ENCODE data around the gene FBXW5. TPM values are rescaled to one million over a fixed set of nuclear protein-coding genes. Genes with fewer than 3 reads are reported as not detected.

FBXW5 gene
- total and polyA plus RNA-seq, 2 donors (not counting 3 experiments of a cell fraction or from before 2014, with no cell fraction given), result 97.3 to 151 TPM

DNA sequence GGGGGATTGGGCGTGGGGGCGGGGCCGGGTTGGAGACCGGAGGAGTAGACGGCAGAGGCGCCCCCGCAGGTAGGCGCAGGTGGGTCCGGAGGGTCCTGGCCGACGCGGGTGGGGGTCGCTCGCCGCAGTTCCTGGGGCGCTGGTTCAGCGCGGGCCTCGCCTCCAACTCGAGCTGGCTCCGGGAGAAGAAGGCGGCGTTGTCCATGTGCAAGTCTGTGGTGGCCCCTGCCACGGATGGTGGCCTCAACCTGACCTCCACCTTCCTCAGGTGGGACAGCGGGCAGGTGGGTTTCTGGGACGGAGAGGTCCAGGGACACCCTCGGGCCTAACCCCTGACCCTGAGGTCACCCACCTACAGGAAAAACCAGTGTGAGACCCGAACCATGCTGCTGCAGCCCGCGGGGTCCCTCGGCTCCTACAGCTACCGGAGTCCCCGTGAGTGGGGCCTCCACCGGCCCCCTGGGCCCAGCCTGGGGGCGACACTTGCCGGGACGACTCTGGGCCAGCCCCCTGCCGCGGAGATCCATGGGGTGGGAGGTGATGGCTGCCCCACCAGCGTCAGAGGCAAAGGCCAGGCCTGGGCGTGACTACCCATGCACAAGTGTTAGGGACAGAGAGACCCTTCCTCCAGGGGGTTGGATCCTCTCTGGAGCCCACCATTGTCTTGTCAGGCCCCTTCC lies 34.5 kb upstream of the FBXW5 start:
- Histone ChIP-seq H3K4me2 (ENCODE audit: insufficient read depth, low read length) (no peak overlapping the region), H3K4me1 (ENCODE audit: control insufficient read depth, extremely low read depth, insufficient read depth, low read length) (peaks cover 4% of the 10 kb centered on the region), H3K9me1 (replicated peaks; ENCODE audit: control insufficient read depth, extremely low read depth, insufficient read depth, low read length) (no peaks in the 10 kb centered on the region), H3K79me2 (ENCODE audit: control insufficient read depth, insufficient read depth, low read length) (no peaks in the 10 kb centered on the region), H3K4me3 (replicated peaks in 1 of 3; ENCODE audit: insufficient read depth in 1 of 3, low read depth in 1 of 3, low read length in 3 of 3) (no peak overlapping the region), H3K36me3 (ENCODE audit: control insufficient read depth in 2 of 2, extremely low read depth in 1 of 2, insufficient read depth in 2 of 2, low read length in 2 of 2) (no peaks in the 10 kb centered on the region), H3K27ac (ENCODE audit: insufficient read depth, low read depth, low read length) (no peak overlapping the region), H2AFZ (ENCODE audit: low read depth, low read length) (no peak overlapping the region), H3K9ac (replicated peaks; ENCODE audit: extremely low read depth, insufficient read depth, low read length) (no peak overlapping the region), H3K27me3 (ENCODE audit: control insufficient read depth in 2 of 2, insufficient read depth in 2 of 2, low read length in 2 of 2) (no peaks in the 10 kb centered on the region), H4K20me1 (replicated peaks; ENCODE audit: control insufficient read depth, extremely low read depth, insufficient read depth, low read length) (no peaks in the 10 kb centered on the region), H3K9me3 (replicated peaks; ENCODE audit: control insufficient read depth, insufficient read depth, low read length) (no peaks in the 10 kb centered on the region)
- ChIA-PET CTCF (interaction anchor here (0.8 to 1.4 kb wide), 4 partner anchors 15 to 56 kb away, joined by 3 to 10 read pairs (median 6); no protein-coding TSS in a partner anchor), POLR2A (interaction anchor here (0.6 to 1.0 kb wide), 2 partner anchors 13 to 151 kb away, joined by 3 read pairs; partner anchors contain the start of gene PAXX)
- intact Hi-C loops (cut with micrococcal nuclease), result loop anchor here (1.0 to 2.0 kb wide), 3 partner anchors 13 to 50 kb away; partner anchors contain the start of genes ABCA2 and PAXX
- FAIRE-seq, result no peak
- no TSS peak for BruUV-seq (replicated peaks)
- no peak for DNase-seq (ENCODE audit: low read depth, low spot score)
- dilution Hi-C loops (cut with MboI; ENCODE audit: extremely low pct_ligation_motif_present, low sequenced_read_pairs), result no loop called here
- TF ChIP-seq FOS (IDR thresholded peaks at IDR 0.05; ENCODE audit: borderline replicate concordance, insufficient read depth, low read length) (no peak), EZH2 (IDR thresholded peaks at IDR 0.05; ENCODE audit: borderline replicate concordance, low read depth, low read length, severe bottlenecking) (no peak), JUN (IDR thresholded peaks at IDR 0.05; ENCODE audit: borderline replicate concordance, insufficient read depth, insufficient read length, low read depth) (no peak), GATA2 (IDR thresholded peaks at IDR 0.05; ENCODE audit: insufficient read depth, insufficient read length, low read depth, low read length) (no peak), POLR2A (IDR thresholded peaks at IDR 0.05; ENCODE audit: low read depth, low read length) (no peak), POLR2AphosphoS5 (IDR thresholded peaks at IDR 0.05; ENCODE audit: insufficient read depth, low read depth, low read length) (no peak), MYC (IDR thresholded peaks at IDR 0.05; ENCODE audit: low read depth, low read length) (no peak)
- TF ChIP-seq, protein P1, sequence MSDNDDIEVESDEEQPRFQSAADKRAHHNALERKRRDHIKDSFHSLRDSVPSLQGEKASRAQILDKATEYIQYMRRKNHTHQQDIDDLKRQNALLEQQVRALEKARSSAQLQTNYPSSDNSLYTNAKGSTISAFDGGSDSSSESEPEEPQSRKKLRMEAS (IDR thresholded peaks at IDR 0.05; ENCODE audit: insufficient read depth, insufficient read length), result no peak
- TF ChIP-seq, protein P2, sequence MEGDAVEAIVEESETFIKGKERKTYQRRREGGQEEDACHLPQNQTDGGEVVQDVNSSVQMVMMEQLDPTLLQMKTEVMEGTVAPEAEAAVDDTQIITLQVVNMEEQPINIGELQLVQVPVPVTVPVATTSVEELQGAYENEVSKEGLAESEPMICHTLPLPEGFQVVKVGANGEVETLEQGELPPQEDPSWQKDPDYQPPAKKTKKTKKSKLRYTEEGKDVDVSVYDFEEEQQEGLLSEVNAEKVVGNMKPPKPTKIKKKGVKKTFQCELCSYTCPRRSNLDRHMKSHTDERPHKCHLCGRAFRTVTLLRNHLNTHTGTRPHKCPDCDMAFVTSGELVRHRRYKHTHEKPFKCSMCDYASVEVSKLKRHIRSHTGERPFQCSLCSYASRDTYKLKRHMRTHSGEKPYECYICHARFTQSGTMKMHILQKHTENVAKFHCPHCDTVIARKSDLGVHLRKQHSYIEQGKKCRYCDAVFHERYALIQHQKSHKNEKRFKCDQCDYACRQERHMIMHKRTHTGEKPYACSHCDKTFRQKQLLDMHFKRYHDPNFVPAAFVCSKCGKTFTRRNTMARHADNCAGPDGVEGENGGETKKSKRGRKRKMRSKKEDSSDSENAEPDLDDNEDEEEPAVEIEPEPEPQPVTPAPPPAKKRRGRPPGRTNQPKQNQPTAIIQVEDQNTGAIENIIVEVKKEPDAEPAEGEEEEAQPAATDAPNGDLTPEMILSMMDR (IDR thresholded peaks at IDR 0.05; ENCODE audit: extremely low read depth in 1 of 2, insufficient read depth in 1 of 2, low read depth in 1 of 2, low read length in 2 of 2), result no peak

Measured in endothelial cell of umbilical vein (primary cell).